Loucy (cell line): ENCODE data around the gene POU5F1.
"Not testable (repeated sequence)": the region's sequence is repeated elsewhere in the genome, so short reads cannot be mapped to it uniquely, and the experiment has no call there.

Experiments
- H2AFZ ChIP-seq: fragments of 200-600 bp; sonication (generic); 2 replicates; pipeline ENCODE4 v1.6.0; 2016; ENCODE audit warnings: antibody characterized with exemption, mild to moderate bottlenecking, low read length, moderate library complexity
- H3F3A ChIP-seq: fragments of 200-600 bp; 2 replicates; pipeline ENCODE4 v1.6.0; 2016; ENCODE audit warnings: antibody characterized with exemption, low read depth, mild to moderate bottlenecking
- H3K27me3 ChIP-seq: fragments of 200-600 bp; sonication (generic); 2 replicates; pipeline ENCODE4 v1.6.1; 2014; ENCODE audit warnings: low read length, mild to moderate bottlenecking; ENCODE audit not compliant: insufficient read depth, poor library complexity, severe bottlenecking
- H3K36me3 ChIP-seq: fragments of 200-600 bp; sonication (generic); 2 replicates; pipeline ENCODE4 v1.6.1; 2016; ENCODE audit warnings: low read length; ENCODE audit not compliant: insufficient read depth
- H3K4me1 ChIP-seq: fragments of 200-600 bp; sonication (generic); 2 replicates; pipeline ENCODE4 v1.5.1; 2014; ENCODE audit warnings: low read length, mild to moderate bottlenecking; ENCODE audit not compliant: insufficient read depth, poor library complexity, severe bottlenecking
- H3K4me2 ChIP-seq: fragments of 200-600 bp; sonication (generic); 2 replicates; pipeline ENCODE4 v1.6.0; 2014; ENCODE audit warnings: antibody characterized with exemption, low read length, low read depth, mild to moderate bottlenecking; ENCODE audit not compliant: poor library complexity, severe bottlenecking
- H3K4me3 ChIP-seq: fragments of 200-600 bp; sonication (generic); 2 replicates; pipeline ENCODE4 v1.5.1; 2014; ENCODE audit warnings: low read length, mild to moderate bottlenecking, mixed read lengths; ENCODE audit not compliant: poor library complexity, severe bottlenecking
- H3K79me2 ChIP-seq: fragments of 200-600 bp; sonication (generic); 2 replicates; pipeline ENCODE4 v1.6.1; 2014; ENCODE audit warnings: low read length; ENCODE audit not compliant: insufficient read depth
- H3K9ac ChIP-seq: fragments of 200-600 bp; sonication (generic); 2 replicates; pipeline ENCODE4 v1.6.0; 2014; ENCODE audit warnings: mild to moderate bottlenecking, low read depth, low read length, moderate library complexity; ENCODE audit not compliant: poor library complexity, severe bottlenecking
- H3K9me2 ChIP-seq: fragments of 200-600 bp; sonication (generic); replicated peaks from 2 replicates; pipeline ENCODE4 v1.6.1; 2016; ENCODE audit warnings: low read depth, low read length, mixed read lengths
- H3K9me3 ChIP-seq: fragments of 200-600 bp; sonication (generic); 2 replicates; pipeline ENCODE4 v1.6.1; 2014; ENCODE audit warnings: mild to moderate bottlenecking, antibody characterized with exemption, low read length, low read depth; ENCODE audit not compliant: insufficient read depth
- H4K20me1 ChIP-seq: fragments of 200-600 bp; sonication (generic); 2 replicates; pipeline ENCODE4 v1.6.0; 2014; ENCODE audit warnings: antibody characterized with exemption, low read length, mild to moderate bottlenecking; ENCODE audit not compliant: insufficient read depth, poor library complexity, severe bottlenecking
- CTCF ChIP-seq: fragments of 200-600 bp; sonication (generic); conservative IDR thresholded peaks from 2 replicates; pipeline ENCODE4 v1.5.1; 2014; ENCODE audit warnings: mild to moderate bottlenecking, antibody characterized with exemption, low read length
- EZH2phosphoT487 ChIP-seq: fragments of 200-600 bp; IDR thresholded peaks from 2 replicates; pipeline ENCODE4 v1.6.1; 2018; ENCODE audit warnings: antibody characterized with exemption, mild to moderate bottlenecking, moderate library complexity, borderline replicate concordance

POU5F1 gene

DNA sequence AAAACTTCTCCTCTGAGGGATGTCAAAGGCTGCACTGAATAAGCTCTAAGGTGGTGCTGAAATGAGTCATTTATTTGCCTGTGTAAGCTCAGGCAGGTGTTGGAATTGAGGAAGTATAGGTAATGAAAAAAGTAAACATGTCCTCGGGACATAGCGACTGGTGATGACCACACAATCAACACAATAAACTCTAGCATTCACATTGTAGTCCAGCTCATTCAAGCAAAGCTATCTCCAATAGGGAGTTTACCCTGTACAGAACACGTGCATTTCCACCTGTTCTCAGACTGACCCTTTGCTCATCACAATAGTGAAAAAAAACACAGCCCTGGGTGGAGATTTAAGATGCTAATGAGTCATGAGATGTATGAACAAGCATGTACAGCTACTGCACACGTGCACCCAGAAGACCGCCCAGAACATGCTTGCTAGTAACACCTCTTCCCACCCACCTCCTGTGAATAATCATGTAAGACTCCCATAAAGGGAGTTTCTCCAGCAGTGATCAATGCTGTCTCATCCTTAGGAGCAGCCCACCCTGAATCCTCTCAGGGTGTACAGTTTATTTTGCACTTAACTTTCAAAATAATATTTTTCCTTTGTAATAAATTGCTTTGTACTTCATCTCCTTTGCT is 33.0 kb upstream of the POU5F1 start:
- H4K20me1 ChIP-seq: no peaks in the 10 kb centered on the region
- H3K27me3 ChIP-seq: no peaks in the 10 kb centered on the region
- H3K9me3 ChIP-seq: no peaks in the 10 kb centered on the region
- peak overlapping the region; percentile 9; the same call in 1 of the 2 replicates for H2AFZ ChIP-seq
- peak overlapping the region; percentile 35 for H3K9ac ChIP-seq
- peak overlapping the region; percentile 76 for H3K4me2 ChIP-seq
- H3K9me2 ChIP-seq: no peaks in the 10 kb centered on the region
- no peak for TF ChIP-seq EZH2phosphoT487
- TF ChIP-seq CTCF: no peak
- H3K36me3 ChIP-seq: no peaks in the 10 kb centered on the region
- H3K4me1 ChIP-seq: peaks cover 39% of the 10 kb centered on the region
- H3F3A ChIP-seq: 0 out of 2 replicates have a peak, but pooled peaks cover 3% of the 10 kb centered on the region
- H3K4me3 ChIP-seq: peak overlapping the region; percentile 71
- H3K79me2 ChIP-seq: peaks cover 27% of the 10 kb centered on the region

GRCh38 chr6:31202259-31203166 is 32.0 kb upstream of the POU5F1 start:
- no peaks in the 10 kb centered on the region for H4K20me1 ChIP-seq
- peak overlapping the region; percentile 76 for H3K4me2 ChIP-seq
- H3F3A ChIP-seq: 0 out of 2 replicates have a peak, but pooled peaks cover 3% of the 10 kb centered on the region
- H3K79me2 ChIP-seq: peaks cover 29% of the 10 kb centered on the region
- TF ChIP-seq CTCF (no peak), EZH2phosphoT487 (no peak)
- H3K4me3 ChIP-seq: peak overlapping the region; percentile 71
- no peak overlapping the region for H2AFZ ChIP-seq
- no peaks in the 10 kb centered on the region for H3K9me2 ChIP-seq
- no peaks in the 10 kb centered on the region for H3K27me3 ChIP-seq
- H3K4me1 ChIP-seq: peaks cover 39% of the 10 kb centered on the region
- H3K9me3 ChIP-seq: no peaks in the 10 kb centered on the region
- peak overlapping the region; percentile 35 for H3K9ac ChIP-seq
- H3K36me3 ChIP-seq: no peaks in the 10 kb centered on the region

GRCh38 chr6:31199105-31199452 is 28.6 kb upstream of the POU5F1 start:
- not testable (repeated sequence) for H2AFZ ChIP-seq, H3K9me2 ChIP-seq, H4K20me1 ChIP-seq, H3K36me3 ChIP-seq, H3F3A ChIP-seq, H3K9me3 ChIP-seq, H3K27me3 ChIP-seq
- Histone ChIP-seq H3K4me3 (peak overlapping the region; percentile 82), H3K79me2 (peaks cover 38% of the 10 kb centered on the region), H3K4me1 (peaks cover 40% of the 10 kb centered on the region), H3K9ac (peak overlapping the region; percentile 95), H3K4me2 (peak overlapping the region; percentile 71)
